ENCODE measurements around the gene SEMA5A.

The SEMA5A gene

DNA sequence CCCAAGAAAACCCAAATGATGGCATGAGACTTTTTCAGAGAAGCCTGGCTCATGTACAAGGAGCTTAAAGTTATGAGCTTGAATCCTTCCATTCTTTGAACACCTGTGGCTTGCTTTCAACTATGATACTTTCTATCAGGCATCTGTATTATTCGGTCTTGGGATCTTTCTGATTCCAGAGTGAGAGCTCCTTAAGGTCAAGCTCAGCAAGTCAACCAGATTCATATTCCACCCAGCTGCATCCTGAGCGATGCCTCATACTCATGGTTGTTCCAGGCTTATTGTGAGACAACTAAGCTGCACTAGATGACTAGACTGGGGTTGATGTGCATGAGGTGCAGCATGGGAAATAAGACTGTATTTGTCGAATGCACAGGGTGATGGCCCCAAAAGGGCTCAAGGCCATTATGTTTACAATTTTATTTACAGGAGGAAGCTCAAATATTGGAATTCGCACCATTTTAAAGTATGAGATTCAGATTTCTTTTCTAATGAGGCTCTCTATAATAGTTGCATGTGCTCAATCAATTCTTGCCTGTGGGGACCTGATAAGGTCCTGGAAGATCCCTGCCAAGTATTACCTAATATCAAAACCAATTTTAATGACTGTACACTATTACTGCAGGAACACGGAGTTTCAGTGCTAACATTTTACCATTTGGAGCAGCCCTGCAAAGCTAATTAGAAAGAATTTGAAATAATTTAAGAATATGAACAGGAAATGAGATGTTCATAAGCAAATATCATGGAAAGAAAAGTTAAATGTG lies 453.8 kb downstream of the SEMA5A start:
- Histone ChIP-seq H3K27me3 (ENCODE audit: control insufficient read depth, insufficient read depth, low read length) (no peaks in the 10 kb centered on the region), H3K4me1 (ENCODE audit: control insufficient read depth, insufficient read depth, low read length) (no peaks in the 10 kb centered on the region), H3K9me3 (ENCODE audit: control insufficient read depth, insufficient read depth, low read length) (no peaks in the 10 kb centered on the region), H3K36me3 (ENCODE audit: control insufficient read depth, insufficient read depth, low read length) (no peaks in the 10 kb centered on the region), H3K27ac (ENCODE audit: low read depth, low read length) (no peak overlapping the region), H3K9ac (ENCODE audit: low read depth, low read length) (no peak overlapping the region), H3K4me3 (ENCODE audit: low read depth, low read length) (no peak overlapping the region)

DNA sequence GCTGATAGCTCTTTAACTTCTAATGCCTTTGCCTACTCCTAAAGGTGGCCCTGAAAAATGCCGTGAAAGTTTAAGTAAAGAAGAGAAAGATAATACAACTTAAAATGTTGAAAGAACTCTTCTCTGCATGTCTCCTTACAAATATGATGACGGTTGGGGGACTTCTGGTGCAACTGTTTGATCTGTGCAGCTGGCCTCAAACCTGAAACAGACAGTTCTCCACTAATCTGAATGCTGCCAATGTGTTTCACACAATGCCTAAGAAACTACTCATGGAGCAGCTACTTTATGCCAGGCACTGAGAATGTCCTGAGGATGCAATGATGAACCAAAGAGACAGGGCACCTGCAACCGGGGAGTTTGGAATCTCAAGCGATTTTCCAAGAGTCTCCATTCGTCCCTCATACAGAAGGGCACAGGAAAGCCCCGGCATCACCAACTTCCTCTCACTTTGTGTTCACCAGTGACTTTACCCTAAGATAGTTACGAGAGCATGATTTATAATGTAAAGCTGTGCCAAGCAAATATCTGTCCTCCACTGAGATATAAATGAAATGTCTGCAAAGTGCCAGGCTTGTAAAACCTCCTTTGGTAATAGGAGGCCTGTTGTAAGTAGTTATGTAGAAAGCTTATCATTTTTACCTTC lies 455.4 kb downstream of the SEMA5A start:
- H3K9me3 ChIP-seq (ENCODE audit: control insufficient read depth, insufficient read depth, low read length): 0 out of 2 replicates have a peak, but pooled peaks cover 3% of the 10 kb centered on the region
- H3K4me3 ChIP-seq (ENCODE audit: low read depth, low read length): no peak overlapping the region
- no peaks in the 10 kb centered on the region for H3K4me1 ChIP-seq (ENCODE audit: control insufficient read depth, insufficient read depth, low read length)
- no peaks in the 10 kb centered on the region for H3K36me3 ChIP-seq (ENCODE audit: control insufficient read depth, insufficient read depth, low read length)
- H3K9ac ChIP-seq (ENCODE audit: low read depth, low read length): no peak overlapping the region
- no peak overlapping the region for H3K27ac ChIP-seq (ENCODE audit: low read depth, low read length)
- no peaks in the 10 kb centered on the region for H3K27me3 ChIP-seq (ENCODE audit: control insufficient read depth, insufficient read depth, low read length)

DNA sequence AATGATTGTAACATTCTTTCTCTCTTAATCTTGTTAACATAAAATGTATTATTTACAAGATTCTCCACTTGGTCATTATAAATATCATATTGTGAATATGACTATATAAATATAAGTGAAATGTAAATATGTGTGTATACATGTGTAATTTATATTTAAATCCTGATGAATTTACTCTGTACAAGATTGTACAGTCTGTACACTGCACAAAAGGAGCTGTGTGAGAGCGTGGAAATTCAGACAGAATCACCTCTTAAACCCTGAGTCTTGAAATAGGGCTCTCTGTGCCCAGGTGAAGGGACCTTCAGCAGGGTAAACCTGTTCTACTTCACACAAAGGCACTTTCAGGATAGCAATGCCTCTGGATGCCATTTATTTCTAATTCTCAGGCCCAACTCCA lies 456.0 kb downstream of the SEMA5A start:
- Histone ChIP-seq H3K27ac (ENCODE audit: low read depth, low read length) (no peak overlapping the region), H3K27me3 (ENCODE audit: control insufficient read depth, insufficient read depth, low read length) (no peaks in the 10 kb centered on the region), H3K4me1 (ENCODE audit: control insufficient read depth, insufficient read depth, low read length) (no peaks in the 10 kb centered on the region), H3K4me3 (ENCODE audit: low read depth, low read length) (no peak overlapping the region), H3K9ac (ENCODE audit: low read depth, low read length) (no peak overlapping the region), H3K9me3 (ENCODE audit: control insufficient read depth, insufficient read depth, low read length) (0 out of 2 replicates have a peak, but pooled peaks cover 3% of the 10 kb centered on the region), H3K36me3 (ENCODE audit: control insufficient read depth, insufficient read depth, low read length) (no peaks in the 10 kb centered on the region)

- Histone ChIP-seq H3K4me3 (ENCODE audit: low read depth, low read length) (no peak overlapping the region), H3K36me3 (ENCODE audit: control insufficient read depth, insufficient read depth, low read length) (no peaks in the 10 kb centered on the region)
Measured at GRCh38 chr5:9082996-9083395, 462.9 kb downstream of the SEMA5A start.

DNA sequence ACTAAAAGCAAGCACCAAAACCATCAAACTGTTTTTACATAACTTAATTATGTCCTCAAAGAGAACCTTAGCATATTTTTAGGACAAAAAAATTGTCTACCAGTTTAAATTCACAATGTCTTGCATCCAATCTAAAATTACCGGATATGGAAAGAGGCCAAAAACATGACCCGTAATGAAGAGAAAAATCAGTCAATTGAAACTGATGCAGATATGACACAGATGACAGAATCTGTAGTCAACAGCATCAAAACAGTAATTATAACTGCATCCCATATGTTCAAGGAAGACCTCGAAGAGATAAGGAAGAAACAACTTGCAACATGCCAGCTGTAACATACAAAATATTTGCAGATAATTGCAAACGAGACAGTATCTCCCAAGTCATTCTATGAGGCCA lies 473.2 kb downstream of the SEMA5A start:
- H3K27me3 ChIP-seq (ENCODE audit: control insufficient read depth, insufficient read depth, low read length): no peaks in the 10 kb centered on the region
- H3K27ac ChIP-seq (ENCODE audit: low read depth, low read length): no peak overlapping the region
- H3K36me3 ChIP-seq (ENCODE audit: control insufficient read depth, insufficient read depth, low read length): no peaks in the 10 kb centered on the region
- no peak overlapping the region for H3K4me3 ChIP-seq (ENCODE audit: low read depth, low read length)
- no peak overlapping the region for H3K9ac ChIP-seq (ENCODE audit: low read depth, low read length)
- H3K4me1 ChIP-seq (ENCODE audit: control insufficient read depth, insufficient read depth, low read length): no peaks in the 10 kb centered on the region
- H3K9me3 ChIP-seq (ENCODE audit: control insufficient read depth, insufficient read depth, low read length): no peaks in the 10 kb centered on the region

More at GRCh38 chr5:9082996-9083395, 462.9 kb downstream of the SEMA5A start:
- Histone ChIP-seq H3K27ac (ENCODE audit: low read depth, low read length) (no peak overlapping the region), H3K4me1 (ENCODE audit: control insufficient read depth, insufficient read depth, low read length) (no peaks in the 10 kb centered on the region), H3K27me3 (ENCODE audit: control insufficient read depth, insufficient read depth, low read length) (no peaks in the 10 kb centered on the region), H3K9me3 (ENCODE audit: control insufficient read depth, insufficient read depth, low read length) (0 out of 2 replicates have a peak, but pooled peaks cover 3% of the 10 kb centered on the region), H3K9ac (ENCODE audit: low read depth, low read length) (no peak overlapping the region)

DNA sequence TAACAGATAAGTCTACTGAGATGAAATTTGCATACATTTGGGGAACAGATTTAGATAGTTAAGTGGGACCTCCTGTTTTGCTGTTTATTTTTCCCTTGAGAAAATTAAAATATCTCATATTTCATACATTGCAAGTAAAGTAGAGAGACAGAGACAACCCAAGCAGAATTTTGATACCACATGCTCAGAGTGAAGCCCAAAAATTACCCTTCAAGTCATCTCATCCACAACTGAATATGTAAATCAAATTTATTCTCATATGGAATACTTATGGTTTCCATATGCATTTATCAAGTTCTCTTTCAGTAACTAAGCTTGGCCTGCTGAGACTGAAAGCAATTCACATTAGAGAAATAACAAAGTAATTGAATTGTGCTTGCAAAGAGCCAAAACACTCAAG lies 474.4 kb downstream of the SEMA5A start:
- Histone ChIP-seq H3K27me3 (ENCODE audit: control insufficient read depth, insufficient read depth, low read length) (no peaks in the 10 kb centered on the region), H3K9ac (ENCODE audit: low read depth, low read length) (no peak overlapping the region), H3K4me1 (ENCODE audit: control insufficient read depth, insufficient read depth, low read length) (no peaks in the 10 kb centered on the region)

GRCh38 chr5:9071074-9071473 lies 474.8 kb downstream of the SEMA5A start:
- Histone ChIP-seq H3K9ac (ENCODE audit: low read depth, low read length) (no peak overlapping the region), H3K4me3 (ENCODE audit: low read depth, low read length) (no peak overlapping the region), H3K4me1 (ENCODE audit: control insufficient read depth, insufficient read depth, low read length) (no peaks in the 10 kb centered on the region), H3K27ac (ENCODE audit: low read depth, low read length) (no peak overlapping the region), H3K27me3 (ENCODE audit: control insufficient read depth, insufficient read depth, low read length) (no peaks in the 10 kb centered on the region), H3K36me3 (ENCODE audit: control insufficient read depth, insufficient read depth, low read length) (no peaks in the 10 kb centered on the region), H3K9me3 (ENCODE audit: control insufficient read depth, insufficient read depth, low read length) (no peaks in the 10 kb centered on the region)

More for the DNA sequence above, 474.4 kb downstream of the SEMA5A start:
- Histone ChIP-seq H3K9me3 (ENCODE audit: control insufficient read depth, insufficient read depth, low read length) (no peaks in the 10 kb centered on the region), H3K4me3 (ENCODE audit: low read depth, low read length) (no peak overlapping the region), H3K27ac (ENCODE audit: low read depth, low read length) (no peak overlapping the region), H3K36me3 (ENCODE audit: control insufficient read depth, insufficient read depth, low read length) (no peaks in the 10 kb centered on the region)

DNA sequence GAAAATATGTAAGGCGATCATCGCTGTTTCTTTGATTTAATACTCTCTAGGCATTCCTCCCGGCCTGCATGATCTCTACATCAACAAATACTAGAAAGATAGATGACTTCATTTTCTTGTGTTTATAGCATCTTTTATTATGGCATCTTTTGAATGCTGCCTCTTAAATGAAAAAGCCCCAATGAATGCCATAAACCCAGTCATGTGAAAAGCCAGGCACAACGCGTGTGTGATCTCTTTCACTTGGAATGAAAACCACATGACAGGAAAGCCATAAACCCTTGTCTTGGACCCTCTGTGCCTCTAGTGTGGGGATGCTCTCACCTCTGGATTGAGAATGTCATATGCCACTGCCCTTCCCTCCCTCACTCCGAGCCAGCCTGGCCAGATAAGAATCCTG lies 476.2 kb downstream of the SEMA5A start:
- no peaks in the 10 kb centered on the region for H3K27me3 ChIP-seq (ENCODE audit: control insufficient read depth, insufficient read depth, low read length)
- H3K27ac ChIP-seq (ENCODE audit: low read depth, low read length): no peak overlapping the region
- no peak overlapping the region for H3K4me3 ChIP-seq (ENCODE audit: low read depth, low read length)
- H3K9me3 ChIP-seq (ENCODE audit: control insufficient read depth, insufficient read depth, low read length): no peaks in the 10 kb centered on the region
- no peaks in the 10 kb centered on the region for H3K4me1 ChIP-seq (ENCODE audit: control insufficient read depth, insufficient read depth, low read length)
- H3K36me3 ChIP-seq (ENCODE audit: control insufficient read depth, insufficient read depth, low read length): no peaks in the 10 kb centered on the region
- H3K9ac ChIP-seq (ENCODE audit: low read depth, low read length): no peak overlapping the region

GRCh38 chr5:9067154-9067553 lies 478.7 kb downstream of the SEMA5A start:
- H3K9me3 ChIP-seq (ENCODE audit: control insufficient read depth, insufficient read depth, low read length): no peaks in the 10 kb centered on the region
- no peak overlapping the region for H3K27ac ChIP-seq (ENCODE audit: low read depth, low read length)
- H3K9ac ChIP-seq (ENCODE audit: low read depth, low read length): no peak overlapping the region
- H3K36me3 ChIP-seq (ENCODE audit: control insufficient read depth, insufficient read depth, low read length): no peaks in the 10 kb centered on the region
- H3K27me3 ChIP-seq (ENCODE audit: control insufficient read depth, insufficient read depth, low read length): no peaks in the 10 kb centered on the region
- no peak overlapping the region for H3K4me3 ChIP-seq (ENCODE audit: low read depth, low read length)
- H3K4me1 ChIP-seq (ENCODE audit: control insufficient read depth, insufficient read depth, low read length): no peaks in the 10 kb centered on the region

DNA sequence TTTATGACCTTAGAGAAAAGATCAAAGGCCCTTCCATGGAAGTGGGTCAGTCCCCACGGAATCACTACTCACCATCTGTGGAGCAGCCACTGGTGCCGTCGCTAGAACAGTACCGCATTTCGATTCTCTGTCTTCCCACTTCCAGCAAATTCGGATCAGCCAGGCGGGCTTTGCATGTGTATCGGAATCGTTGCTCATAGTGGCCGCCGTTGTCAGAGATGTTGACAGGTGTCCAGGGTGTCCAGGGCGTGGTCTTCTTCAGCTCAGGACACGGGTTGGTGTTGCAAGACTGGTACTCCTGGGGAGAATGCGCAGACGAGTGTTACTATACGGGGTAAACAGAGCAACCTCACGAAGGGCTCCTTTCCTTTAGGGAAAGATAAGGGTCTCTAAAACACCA lies 479.5 kb downstream of the SEMA5A start:
- no peaks in the 10 kb centered on the region for H3K36me3 ChIP-seq (ENCODE audit: control insufficient read depth, insufficient read depth, low read length)
- no peaks in the 10 kb centered on the region for H3K4me1 ChIP-seq (ENCODE audit: control insufficient read depth, insufficient read depth, low read length)
- no peaks in the 10 kb centered on the region for H3K27me3 ChIP-seq (ENCODE audit: control insufficient read depth, insufficient read depth, low read length)
- no peak overlapping the region for H3K27ac ChIP-seq (ENCODE audit: low read depth, low read length)
- H3K4me3 ChIP-seq (ENCODE audit: low read depth, low read length): no peak overlapping the region
- no peaks in the 10 kb centered on the region for H3K9me3 ChIP-seq (ENCODE audit: control insufficient read depth, insufficient read depth, low read length)
- no peak overlapping the region for H3K9ac ChIP-seq (ENCODE audit: low read depth, low read length)

DNA sequence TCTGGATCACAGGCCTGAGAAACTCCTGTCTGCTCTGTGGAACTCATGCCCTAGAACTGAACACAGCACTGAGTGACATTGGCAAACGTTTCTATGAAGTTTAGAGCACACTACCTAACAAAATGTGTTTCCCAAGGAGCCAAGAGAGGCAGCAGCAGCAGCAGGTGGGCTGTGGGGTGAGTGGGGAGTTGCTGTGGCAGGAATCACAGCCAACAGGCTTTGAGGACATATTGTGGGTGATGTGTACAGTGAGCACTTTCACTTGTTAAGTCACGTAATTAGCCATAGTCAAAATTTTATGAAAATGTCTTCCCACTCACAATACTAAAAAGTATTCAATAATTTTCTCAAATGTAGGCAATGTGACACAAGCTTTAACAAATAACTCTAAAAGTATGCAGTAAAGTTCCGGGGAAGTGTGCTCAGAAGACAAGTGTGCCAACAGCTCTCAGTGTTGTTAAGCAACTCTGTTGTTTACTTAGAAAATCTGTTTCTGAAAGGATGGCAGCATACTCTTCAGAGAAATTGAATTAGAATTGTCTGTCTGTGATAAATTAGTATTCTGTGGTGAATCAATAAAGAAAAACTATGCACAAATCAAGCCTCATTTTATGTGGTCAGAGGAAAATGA lies 482.1 kb downstream of the SEMA5A start:
- Histone ChIP-seq H3K27me3 (ENCODE audit: control insufficient read depth, insufficient read depth, low read length) (no peaks in the 10 kb centered on the region), H3K4me1 (ENCODE audit: control insufficient read depth, insufficient read depth, low read length) (no peaks in the 10 kb centered on the region)

More for the DNA sequence above, 482.1 kb downstream of the SEMA5A start:
- no peak overlapping the region for H3K9ac ChIP-seq (ENCODE audit: low read depth, low read length)
- no peak overlapping the region for H3K4me3 ChIP-seq (ENCODE audit: low read depth, low read length)
- H3K36me3 ChIP-seq (ENCODE audit: control insufficient read depth, insufficient read depth, low read length): no peaks in the 10 kb centered on the region
- H3K9me3 ChIP-seq (ENCODE audit: control insufficient read depth, insufficient read depth, low read length): no peaks in the 10 kb centered on the region
- H3K27ac ChIP-seq (ENCODE audit: low read depth, low read length): no peak overlapping the region
